PC-3 (cell line): ENCODE data around the gene TMEM141.

Experiments used
- CTCF ChIP-seq: fragments of 300-600 bp; sonication (generic); conservative IDR thresholded peaks from 2 replicates; pipeline ENCODE4 v1.5.1; 2017; ENCODE audit warnings: antibody characterized with exemption, low read depth, mild to moderate bottlenecking, low read length
- EZH2 ChIP-seq: fragments of 300-600 bp; sonication (generic); IDR thresholded peaks from one replicate; pipeline ENCODE4 v1.6.1; 2017; ENCODE audit warnings: antibody characterized with exemption, mild to moderate bottlenecking, low read length; ENCODE audit not compliant: unreplicated experiment

DNA sequence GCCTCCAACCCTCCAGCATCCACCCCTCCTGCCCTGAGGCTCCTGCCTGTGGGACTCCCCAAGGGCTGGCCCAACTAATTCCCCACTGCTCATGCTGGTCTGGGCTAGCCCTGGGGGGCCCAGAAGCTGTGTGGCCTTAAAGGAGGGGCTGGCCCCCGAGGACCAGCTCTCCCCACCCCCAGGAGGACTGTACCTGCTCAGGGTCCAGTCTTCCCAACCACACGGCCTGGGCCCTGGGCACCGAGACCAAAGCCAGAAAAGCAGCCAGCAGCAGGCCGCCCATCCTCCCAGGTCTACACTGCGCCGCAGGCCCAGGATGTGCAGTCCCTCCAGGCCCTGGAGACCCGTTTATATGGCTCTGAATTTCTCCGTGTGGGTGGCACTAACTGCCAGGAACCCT lies 42.9 kb upstream of the TMEM141 start, which contains the start of gene LCN6:
- TF ChIP-seq CTCF (no peak), EZH2 (no peak)
